H4 (cell line): Measurements from ENCODE around the gene MATN1. TPM values are rescaled to one million over a fixed set of nuclear protein-coding genes. Genes with fewer than 3 reads are reported as not detected.
A peak's percentile ranks its signal among the peaks of the same experiment; 100 is the strongest.

Source experiments
- DNase-seq: peaks from one replicate; pipeline ENCODE4 v3.0.0-alpha.2; 2015; ENCODE audit warnings: low spot score
- total RNA-seq: library from RNA; depleted of rRNA; stranded (reverse); fragments of >200 nt; shearing (Covaris generic); gene quantifications from 2 replicates; pipeline ENCODE4 v1.2.3, GENCODE V29; 2014

The MATN1 gene
- total RNA-seq, 1 experiment from 2014 or later, result 0.06 TPM

GRCh38 chr1:30745834-30746208 lies 22.4 kb upstream of the MATN1 start:
- no peak for DNase-seq

- no peak for DNase-seq
These were observed 21.9 kb upstream of the MATN1 start for GRCh38 chr1:30745156-30745833.

GRCh38 chr1:30744060-30744756 lies 20.8 kb upstream of the MATN1 start:
- no peak for DNase-seq

- no peak for DNase-seq
These were observed 20.2 kb upstream of the MATN1 start for GRCh38 chr1:30743584-30744059.

GRCh38 chr1:30742963-30743559 lies 19.7 kb upstream of the MATN1 start:
- no peak for DNase-seq

- DNase-seq, result no peak
These were observed 19.0 kb upstream of the MATN1 start for GRCh38 chr1:30742300-30742962.

GRCh38 chr1:30741239-30741894 lies 18.0 kb upstream of the MATN1 start:
- DNase-seq, result peak; percentile 34

- no peak for DNase-seq
These were observed 17.2 kb upstream of the MATN1 start for GRCh38 chr1:30740251-30741238.

GRCh38 chr1:30739601-30740000 lies 16.2 kb upstream of the MATN1 start:
- DNase-seq, result no peak

GRCh38 chr1:30738715-30739559 lies 15.6 kb upstream of the MATN1 start:
- no peak for DNase-seq

GRCh38 chr1:30738040-30738714 lies 14.8 kb upstream of the MATN1 start:
- no peak for DNase-seq

- DNase-seq, result no peak
These were observed 14.1 kb upstream of the MATN1 start for GRCh38 chr1:30737357-30738039.

GRCh38 chr1:30735668-30736498 lies 12.5 kb upstream of the MATN1 start:
- DNase-seq, result no peak

GRCh38 chr1:30735124-30735523 lies 11.7 kb upstream of the MATN1 start:
- no peak for DNase-seq

GRCh38 chr1:30734580-30734979 lies 11.2 kb upstream of the MATN1 start:
- DNase-seq, result no peak

GRCh38 chr1:30734106-30734505 lies 10.7 kb upstream of the MATN1 start:
- DNase-seq, result no peak

- DNase-seq, result no peak
These were observed 10.1 kb upstream of the MATN1 start for GRCh38 chr1:30733493-30733892.
